NT2/D1 (cell line): ENCODE measurements around the gene RLF.

Source experiments
- DNase-seq: peaks from one replicate; pipeline ENCODE4 v3.0.0-alpha.2; 2011; ENCODE audit warnings: low read depth, low spot score
- H3K27me3 ChIP-seq: 2 replicates; pipeline ENCODE4 v1.6.0; 2011; ENCODE audit warnings: mild to moderate bottlenecking; ENCODE audit not compliant: insufficient read length, insufficient read depth
- H3K36me3 ChIP-seq: 2 replicates; pipeline ENCODE4 v1.6.1; 2011; ENCODE audit warnings: mild to moderate bottlenecking, low read length, mixed read lengths; ENCODE audit not compliant: insufficient read depth, insufficient read length
- H3K4me1 ChIP-seq: 2 replicates; pipeline ENCODE4 v1.5.1; 2011; ENCODE audit not compliant: insufficient read depth, insufficient read length
- H3K4me3 ChIP-seq: 2 replicates; pipeline ENCODE4 v1.5.1; 2011; ENCODE audit warnings: low read depth; ENCODE audit not compliant: insufficient read length
- H3K9ac ChIP-seq: 2 replicates; pipeline ENCODE4 v1.6.0; 2011; ENCODE audit warnings: low read depth; ENCODE audit not compliant: insufficient read length
- H3K9me3 ChIP-seq: 2 replicates; pipeline ENCODE4 v1.5.1; 2011; ENCODE audit warnings: mild to moderate bottlenecking, low read length; ENCODE audit not compliant: insufficient read depth
- SUZ12 ChIP-seq: IDR thresholded peaks from 2 replicates; pipeline ENCODE4 v1.6.1; 2011; ENCODE audit not compliant: insufficient read length, insufficient read depth; ENCODE audit errors: extremely low read depth
- YY1 ChIP-seq: IDR thresholded peaks from 2 replicates; pipeline ENCODE4 v1.6.1; 2011; ENCODE audit not compliant: insufficient read length, insufficient read depth
- ZNF274 ChIP-seq: IDR thresholded peaks from 2 replicates; pipeline ENCODE4 v1.6.1; 2011; ENCODE audit warnings: mild to moderate bottlenecking, low read depth, low read length

Gene RLF, protein sequence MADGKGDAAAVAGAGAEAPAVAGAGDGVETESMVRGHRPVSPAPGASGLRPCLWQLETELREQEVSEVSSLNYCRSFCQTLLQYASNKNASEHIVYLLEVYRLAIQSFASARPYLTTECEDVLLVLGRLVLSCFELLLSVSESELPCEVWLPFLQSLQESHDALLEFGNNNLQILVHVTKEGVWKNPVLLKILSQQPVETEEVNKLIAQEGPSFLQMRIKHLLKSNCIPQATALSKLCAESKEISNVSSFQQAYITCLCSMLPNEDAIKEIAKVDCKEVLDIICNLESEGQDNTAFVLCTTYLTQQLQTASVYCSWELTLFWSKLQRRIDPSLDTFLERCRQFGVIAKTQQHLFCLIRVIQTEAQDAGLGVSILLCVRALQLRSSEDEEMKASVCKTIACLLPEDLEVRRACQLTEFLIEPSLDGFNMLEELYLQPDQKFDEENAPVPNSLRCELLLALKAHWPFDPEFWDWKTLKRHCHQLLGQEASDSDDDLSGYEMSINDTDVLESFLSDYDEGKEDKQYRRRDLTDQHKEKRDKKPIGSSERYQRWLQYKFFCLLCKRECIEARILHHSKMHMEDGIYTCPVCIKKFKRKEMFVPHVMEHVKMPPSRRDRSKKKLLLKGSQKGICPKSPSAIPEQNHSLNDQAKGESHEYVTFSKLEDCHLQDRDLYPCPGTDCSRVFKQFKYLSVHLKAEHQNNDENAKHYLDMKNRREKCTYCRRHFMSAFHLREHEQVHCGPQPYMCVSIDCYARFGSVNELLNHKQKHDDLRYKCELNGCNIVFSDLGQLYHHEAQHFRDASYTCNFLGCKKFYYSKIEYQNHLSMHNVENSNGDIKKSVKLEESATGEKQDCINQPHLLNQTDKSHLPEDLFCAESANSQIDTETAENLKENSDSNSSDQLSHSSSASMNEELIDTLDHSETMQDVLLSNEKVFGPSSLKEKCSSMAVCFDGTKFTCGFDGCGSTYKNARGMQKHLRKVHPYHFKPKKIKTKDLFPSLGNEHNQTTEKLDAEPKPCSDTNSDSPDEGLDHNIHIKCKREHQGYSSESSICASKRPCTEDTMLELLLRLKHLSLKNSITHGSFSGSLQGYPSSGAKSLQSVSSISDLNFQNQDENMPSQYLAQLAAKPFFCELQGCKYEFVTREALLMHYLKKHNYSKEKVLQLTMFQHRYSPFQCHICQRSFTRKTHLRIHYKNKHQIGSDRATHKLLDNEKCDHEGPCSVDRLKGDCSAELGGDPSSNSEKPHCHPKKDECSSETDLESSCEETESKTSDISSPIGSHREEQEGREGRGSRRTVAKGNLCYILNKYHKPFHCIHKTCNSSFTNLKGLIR (N-terminal part only)

DNA sequence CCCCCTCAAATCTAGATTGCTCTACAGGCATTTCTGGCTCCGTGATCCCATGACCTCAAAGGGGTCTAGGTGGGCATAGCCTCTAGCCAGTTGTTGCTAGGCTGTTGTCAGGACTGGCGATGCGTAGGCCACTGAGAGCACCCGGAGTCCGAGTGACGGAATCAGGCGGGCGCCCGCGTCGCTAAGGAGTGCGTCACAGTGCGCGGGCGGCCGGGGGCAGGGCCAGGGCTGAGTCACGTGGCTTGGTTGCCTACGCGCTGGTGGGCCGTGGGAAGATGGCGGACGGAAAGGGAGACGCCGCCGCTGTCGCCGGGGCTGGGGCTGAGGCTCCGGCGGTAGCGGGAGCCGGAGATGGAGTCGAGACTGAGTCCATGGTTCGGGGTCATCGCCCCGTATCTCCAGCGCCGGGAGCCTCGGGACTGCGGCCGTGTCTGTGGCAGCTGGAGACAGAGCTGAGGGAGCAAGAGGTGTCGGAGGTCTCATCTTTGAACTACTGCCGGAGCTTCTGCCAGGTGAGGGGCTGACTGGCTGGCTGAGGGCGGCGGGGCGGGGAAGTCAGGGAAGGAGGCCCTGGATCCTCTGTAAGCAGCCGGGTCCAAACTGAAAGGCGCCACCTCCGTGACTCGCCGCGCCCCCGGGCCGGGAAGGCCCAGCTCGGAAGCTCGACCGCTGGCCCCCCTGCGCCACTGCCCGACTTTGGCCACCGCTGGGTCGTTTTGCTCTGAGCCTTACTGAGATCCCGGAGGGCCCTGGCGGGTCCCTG lies at the start of gene RLF:
TSS of gene RLF (plus strand) at position 263 of the 763 bp plus-strand sequence. CDS start at position 276, 13 bp downstream.
- no peaks in the 10 kb centered on the region for H3K27me3 ChIP-seq

GRCh38 chr1:40114400-40114799 lies 46.8 kb upstream of the RLF start:
- Histone ChIP-seq H3K9me3 (peaks cover 15% of the 10 kb centered on the region), H3K4me3 (no peak overlapping the region), H3K4me1 (no peaks in the 10 kb centered on the region), H3K27me3 (no peaks in the 10 kb centered on the region), H3K9ac (no peak overlapping the region), H3K36me3 (no peaks in the 10 kb centered on the region)
- no peak for TF ChIP-seq ZNF274
- DNase-seq = no peak

More for the DNA sequence above, at the start of gene RLF:
- H3K9me3 ChIP-seq = no peaks in the 10 kb centered on the region
- H3K4me3 ChIP-seq = peak within 1 kb of the TSS; percentile 97
- TF ChIP-seq ZNF274 (no peak), SUZ12 (no peak), YY1 (peak; percentile 91)
- peaks cover 3% of the 10 kb centered on the region for H3K36me3 ChIP-seq
- DNase-seq = peak; percentile 97
- peak within 1 kb of the TSS; percentile 100 for H3K9ac ChIP-seq
- no peaks in the 10 kb centered on the region for H3K4me1 ChIP-seq

DNA sequence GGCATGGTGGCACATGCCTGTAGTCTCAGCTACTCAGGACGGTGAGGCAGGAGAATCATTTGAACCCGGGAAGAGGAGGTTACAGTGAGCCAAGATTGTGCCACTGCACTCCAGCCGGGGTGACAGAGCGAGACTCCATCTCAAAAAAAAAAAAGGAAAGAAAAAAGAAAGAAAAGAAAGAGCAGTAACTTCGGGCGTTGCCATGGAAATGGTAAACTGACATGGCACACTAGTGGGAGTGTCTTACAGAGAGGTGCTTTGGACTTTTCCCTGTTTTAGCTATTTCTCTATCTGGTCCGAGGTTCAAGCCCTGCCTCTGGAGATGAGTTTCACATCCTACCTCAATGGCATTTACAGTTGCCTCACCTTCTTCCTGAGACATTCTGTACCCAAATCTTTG lies 41.1 kb upstream of the RLF start:
- DNase-seq = no peak
- Histone ChIP-seq H3K4me1 (no peaks in the 10 kb centered on the region), H3K4me3 (no peak overlapping the region), H3K27me3 (no peaks in the 10 kb centered on the region), H3K9me3 (no peaks in the 10 kb centered on the region), H3K9ac (no peak overlapping the region), H3K36me3 (no peaks in the 10 kb centered on the region)
- TF ChIP-seq YY1 (no peak), ZNF274 (no peak), SUZ12 (no peak)

GRCh38 chr1:40122855-40123254 lies 38.3 kb upstream of the RLF start:
- TF ChIP-seq YY1 (no peak), SUZ12 (no peak), ZNF274 (no peak)
- no peak overlapping the region for H3K9ac ChIP-seq
- H3K4me3 ChIP-seq = no peak overlapping the region
- H3K9me3 ChIP-seq = no peaks in the 10 kb centered on the region
- DNase-seq = no peak
- no peaks in the 10 kb centered on the region for H3K27me3 ChIP-seq
- no peaks in the 10 kb centered on the region for H3K36me3 ChIP-seq
- no peaks in the 10 kb centered on the region for H3K4me1 ChIP-seq

DNA sequence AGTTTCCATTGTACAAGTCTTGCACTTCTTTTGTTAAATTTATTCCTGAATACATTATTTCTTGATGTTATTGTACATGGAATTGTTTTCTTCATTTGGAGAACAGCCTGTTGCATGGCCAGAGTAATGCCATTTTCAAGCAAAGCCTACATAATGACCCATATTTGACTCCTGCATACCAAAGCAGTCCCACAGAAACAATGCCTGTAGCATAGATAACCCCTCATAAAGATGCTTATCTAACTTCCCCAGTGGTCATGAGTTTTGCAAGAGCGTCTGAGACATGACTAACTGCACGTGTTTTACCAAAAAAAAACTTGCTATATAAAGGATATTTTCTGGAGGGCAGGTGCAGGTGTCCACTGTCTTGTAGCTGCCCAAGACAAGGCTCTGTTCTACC lies 30.3 kb upstream of the RLF start:
- H3K36me3 ChIP-seq = no peaks in the 10 kb centered on the region
- no peaks in the 10 kb centered on the region for H3K27me3 ChIP-seq
- H3K4me1 ChIP-seq = no peaks in the 10 kb centered on the region
- no peak for DNase-seq
- no peak overlapping the region for H3K9ac ChIP-seq
- no peak overlapping the region for H3K4me3 ChIP-seq
- TF ChIP-seq ZNF274 = no peak
- TF ChIP-seq YY1 = no peak
- no peak for TF ChIP-seq SUZ12
- H3K9me3 ChIP-seq = no peaks in the 10 kb centered on the region
